IPS DF 6.9 (cell line): ENCODE data around the gene GBE1.

Source experiments
- DNase-seq: peaks from one replicate; pipeline ENCODE4 v3.0.0-alpha.2; 2013; ENCODE audit warnings: low read depth, low spot score
- H3K27ac ChIP-seq: one replicate; pipeline ENCODE4 v1.5.1; 2013; ENCODE audit warnings: low read length, control low read depth
- H3K27me3 ChIP-seq: 2 replicates; pipeline ENCODE4 v1.6.1; 2013; ENCODE audit warnings: mild to moderate bottlenecking, low read length; ENCODE audit not compliant: control insufficient read depth, insufficient read depth
- H3K36me3 ChIP-seq: 2 replicates; pipeline ENCODE4 v1.6.1; 2013; ENCODE audit warnings: low read length; ENCODE audit not compliant: control insufficient read depth, insufficient read depth
- H3K4me1 ChIP-seq: 2 replicates; pipeline ENCODE4 v1.6.1; 2013; ENCODE audit warnings: low read length; ENCODE audit not compliant: control insufficient read depth, insufficient read depth
- H3K4me3 ChIP-seq: 2 replicates; pipeline ENCODE4 v1.5.1; 2013; ENCODE audit warnings: mild to moderate bottlenecking, low read length
- H3K9me3 ChIP-seq: 2 replicates; pipeline ENCODE4 v1.6.1; 2013; ENCODE audit warnings: low read length, inconsistent platforms; ENCODE audit not compliant: control insufficient read depth, insufficient read depth
- WGBS: extraction: QIAGEN DNeasy Blood & Tissue Kit; methylation state at CpG from one replicate; pipeline ENCODE4 v1.1.7; 2013; ENCODE audit warnings: mixed read lengths, missing lambda C conversion rate; ENCODE audit not compliant: insufficient read length, insufficient coverage; 5-methylcytosine and 5-hydroxymethylcytosine counted together

Gene GBE1

DNA sequence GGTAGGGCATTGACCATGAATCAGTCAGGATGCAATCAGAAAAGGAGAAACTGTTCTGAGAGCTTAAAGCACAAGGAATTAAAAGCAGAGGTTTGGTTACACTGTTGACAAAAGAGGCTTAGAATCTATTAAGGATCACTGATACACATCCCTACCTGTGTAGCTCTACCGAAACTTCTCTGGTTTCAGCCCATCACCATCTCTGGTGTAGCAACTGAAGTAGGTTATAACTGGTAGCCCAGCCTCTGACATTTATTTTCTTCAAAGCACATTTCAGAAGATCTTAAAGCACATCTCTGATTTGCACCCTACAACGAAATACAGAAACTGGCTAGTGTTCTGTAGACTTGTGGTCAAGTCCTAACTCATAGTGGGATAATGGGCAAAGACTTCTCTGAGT is 283.7 kb downstream of the GBE1 start:
- Histone ChIP-seq H3K27me3 (no peaks in the 10 kb centered on the region), H3K9me3 (no peaks in the 10 kb centered on the region), H3K27ac (no peak overlapping the region), H3K4me1 (no peaks in the 10 kb centered on the region), H3K4me3 (no peak overlapping the region), H3K36me3 (no peaks in the 10 kb centered on the region)
- no peak for DNase-seq
- no CpG with 5 or more reads among the region's 2 CpGs for WGBS

GRCh38 chr3:81476692-81477091 is 284.8 kb downstream of the GBE1 start:
- no peaks in the 10 kb centered on the region for H3K36me3 ChIP-seq
- H3K9me3 ChIP-seq = no peaks in the 10 kb centered on the region
- no peak for DNase-seq
- H3K4me1 ChIP-seq = no peaks in the 10 kb centered on the region
- no CpG with 5 or more reads among the region's 4 CpGs for WGBS
- H3K27me3 ChIP-seq = no peaks in the 10 kb centered on the region
- H3K4me3 ChIP-seq = no peak overlapping the region
- H3K27ac ChIP-seq = no peak overlapping the region

- no CpG with 5 or more reads among the region's 6 CpGs for WGBS
- Histone ChIP-seq H3K27ac (no peak overlapping the region), H3K4me3 (no peak overlapping the region), H3K36me3 (no peaks in the 10 kb centered on the region), H3K27me3 (no peaks in the 10 kb centered on the region), H3K9me3 (no peaks in the 10 kb centered on the region), H3K4me1 (no peaks in the 10 kb centered on the region)
- DNase-seq = no peak
These were observed 288.7 kb downstream of the GBE1 start for GRCh38 chr3:81472600-81473362.

- Histone ChIP-seq H3K27me3 (no peaks in the 10 kb centered on the region), H3K36me3 (no peaks in the 10 kb centered on the region), H3K4me3 (no peak overlapping the region), H3K27ac (no peak overlapping the region), H3K4me1 (no peaks in the 10 kb centered on the region), H3K9me3 (no peaks in the 10 kb centered on the region)
- WGBS = no CpG with 5 or more reads among the region's 3 CpGs
- DNase-seq = no peak
These were observed 290.7 kb downstream of the GBE1 start for GRCh38 chr3:81470524-81471278.

DNA sequence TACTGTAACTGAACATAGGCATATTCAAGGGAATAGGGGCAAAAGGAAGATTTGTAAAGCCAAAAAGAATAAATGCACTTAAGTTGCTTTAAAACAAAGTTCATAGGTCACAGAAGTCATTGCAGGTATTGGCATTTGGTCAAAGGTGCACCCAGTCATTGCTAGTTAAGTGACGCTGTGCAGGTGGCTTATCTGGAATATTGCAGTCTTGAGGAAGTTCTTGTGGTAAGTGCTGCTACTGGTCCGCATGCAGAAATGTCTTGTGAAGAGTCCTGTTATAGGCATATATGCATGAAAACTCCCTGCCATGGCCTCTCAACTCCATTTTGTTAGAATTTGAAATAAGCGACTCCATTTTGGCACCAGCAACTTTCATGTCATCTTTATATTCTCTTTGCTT is 293.1 kb downstream of the GBE1 start:
- H3K9me3 ChIP-seq = no peaks in the 10 kb centered on the region
- no peaks in the 10 kb centered on the region for H3K36me3 ChIP-seq
- WGBS = no CpG with 5 or more reads among the region's 3 CpGs
- H3K4me1 ChIP-seq = no peaks in the 10 kb centered on the region
- H3K4me3 ChIP-seq = no peak overlapping the region
- H3K27ac ChIP-seq = no peak overlapping the region
- no peaks in the 10 kb centered on the region for H3K27me3 ChIP-seq
- no peak for DNase-seq

DNA sequence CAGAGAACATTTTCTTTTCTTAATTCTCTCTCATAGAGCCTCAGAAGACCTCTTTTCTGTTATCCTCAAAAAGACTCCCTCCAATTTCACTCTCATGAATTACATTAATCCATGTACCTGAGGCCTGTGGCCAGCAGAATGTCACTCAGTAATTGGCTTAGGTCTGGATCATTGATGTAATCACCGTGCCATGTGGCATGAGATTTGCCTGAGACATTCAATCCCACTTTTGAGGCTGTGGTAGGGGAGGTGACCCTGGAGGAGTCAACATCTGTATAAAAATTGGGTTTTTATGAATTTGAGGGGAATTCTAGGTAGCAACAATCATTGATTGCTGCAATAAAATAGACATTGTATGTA is 295.3 kb downstream of the GBE1 start:
- Histone ChIP-seq H3K4me1 (no peaks in the 10 kb centered on the region), H3K9me3 (no peaks in the 10 kb centered on the region), H3K27ac (no peak overlapping the region), H3K36me3 (no peaks in the 10 kb centered on the region), H3K4me3 (no peak overlapping the region), H3K27me3 (no peaks in the 10 kb centered on the region)
- no peak for DNase-seq
- no CpG with 5 or more reads among the region's 1 CpG for WGBS

GRCh38 chr3:81465510-81466200 is 295.8 kb downstream of the GBE1 start:
- no peaks in the 10 kb centered on the region for H3K27me3 ChIP-seq
- no peak overlapping the region for H3K4me3 ChIP-seq
- no peaks in the 10 kb centered on the region for H3K9me3 ChIP-seq
- WGBS = no CpG with 5 or more reads among the region's 7 CpGs
- no peak for DNase-seq
- no peak overlapping the region for H3K27ac ChIP-seq
- no peaks in the 10 kb centered on the region for H3K4me1 ChIP-seq
- H3K36me3 ChIP-seq = no peaks in the 10 kb centered on the region

DNA sequence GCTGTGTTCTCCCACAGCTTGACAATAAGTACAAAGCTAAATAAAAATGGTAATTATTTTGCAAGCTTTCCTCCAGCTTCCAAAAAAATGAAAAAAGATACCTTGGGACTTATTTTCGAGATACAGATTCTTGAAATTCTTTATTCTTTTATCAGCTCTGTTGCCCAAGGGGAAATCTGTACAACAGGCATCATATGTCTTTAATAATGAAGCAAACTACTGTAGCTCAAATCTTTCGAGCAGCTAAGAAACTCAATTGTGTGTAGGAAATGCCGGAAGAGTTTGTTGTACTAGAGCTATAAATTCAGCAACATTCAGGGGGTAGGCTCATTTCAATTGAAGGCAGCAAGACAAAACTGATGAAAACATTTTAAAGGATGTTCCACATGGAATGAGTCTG is 297.7 kb downstream of the GBE1 start:
- H3K36me3 ChIP-seq = no peaks in the 10 kb centered on the region
- no peaks in the 10 kb centered on the region for H3K27me3 ChIP-seq
- H3K27ac ChIP-seq = no peak overlapping the region
- no peaks in the 10 kb centered on the region for H3K4me1 ChIP-seq
- no peak overlapping the region for H3K4me3 ChIP-seq
- no CpG with 5 or more reads among the region's 3 CpGs for WGBS
- DNase-seq = no peak
- H3K9me3 ChIP-seq = no peaks in the 10 kb centered on the region

GRCh38 chr3:81462921-81463320 is 298.5 kb downstream of the GBE1 start:
- no peak for DNase-seq
- WGBS = no CpG with 5 or more reads among the region's 4 CpGs
- H3K4me3 ChIP-seq = no peak overlapping the region
- H3K36me3 ChIP-seq = no peaks in the 10 kb centered on the region
- no peaks in the 10 kb centered on the region for H3K9me3 ChIP-seq
- H3K4me1 ChIP-seq = no peaks in the 10 kb centered on the region
- no peak overlapping the region for H3K27ac ChIP-seq
- no peaks in the 10 kb centered on the region for H3K27me3 ChIP-seq

GRCh38 chr3:81459733-81460132 is 301.7 kb downstream of the GBE1 start:
- no peak overlapping the region for H3K4me3 ChIP-seq
- no peak for DNase-seq
- no peaks in the 10 kb centered on the region for H3K9me3 ChIP-seq
- H3K27me3 ChIP-seq = no peaks in the 10 kb centered on the region
- no peaks in the 10 kb centered on the region for H3K4me1 ChIP-seq
- no peaks in the 10 kb centered on the region for H3K36me3 ChIP-seq
- no peak overlapping the region for H3K27ac ChIP-seq
